GM12864 (cell line): ENCODE results near the gene GRM8.

Experiments used
- DNase-seq: peaks from one replicate; pipeline ENCODE4 v3.0.0-alpha.2; 2011; ENCODE audit warnings: low read depth
- H3K4me3 ChIP-seq: 2 replicates; pipeline ENCODE4 v1.5.1; 2011; ENCODE audit warnings: mild to moderate bottlenecking, low read depth, low read length, control low read depth
- CTCF ChIP-seq: IDR thresholded peaks from 2 replicates; pipeline ENCODE4 v1.5.1; 2011; ENCODE audit warnings: low read depth, mild to moderate bottlenecking, moderate library complexity, low read length, control low read depth, inconsistent platforms; ENCODE audit errors: missing control alignments

The GRM8 gene

DNA sequence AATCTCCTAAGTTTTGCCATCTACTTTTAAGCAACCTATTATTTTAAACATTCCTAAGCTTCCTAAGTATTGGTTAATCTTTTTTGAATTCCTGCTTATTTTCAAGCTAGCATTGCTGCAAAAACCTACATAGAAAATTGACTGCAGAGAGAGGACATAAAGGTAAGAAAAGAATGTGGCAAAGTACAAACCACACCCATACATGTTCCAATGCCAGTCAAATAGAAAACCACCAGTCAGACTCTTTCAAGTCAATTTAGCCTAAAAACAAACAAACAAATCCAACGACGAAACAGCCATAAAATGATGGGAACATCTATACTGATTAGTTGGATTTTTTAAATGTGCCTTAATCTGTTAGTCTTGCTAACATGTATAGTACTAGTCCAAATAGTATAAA, 804.8 kb downstream of the GRM8 start:
- no peak overlapping the region for H3K4me3 ChIP-seq
- no peak for TF ChIP-seq CTCF
- no peak for DNase-seq

DNA sequence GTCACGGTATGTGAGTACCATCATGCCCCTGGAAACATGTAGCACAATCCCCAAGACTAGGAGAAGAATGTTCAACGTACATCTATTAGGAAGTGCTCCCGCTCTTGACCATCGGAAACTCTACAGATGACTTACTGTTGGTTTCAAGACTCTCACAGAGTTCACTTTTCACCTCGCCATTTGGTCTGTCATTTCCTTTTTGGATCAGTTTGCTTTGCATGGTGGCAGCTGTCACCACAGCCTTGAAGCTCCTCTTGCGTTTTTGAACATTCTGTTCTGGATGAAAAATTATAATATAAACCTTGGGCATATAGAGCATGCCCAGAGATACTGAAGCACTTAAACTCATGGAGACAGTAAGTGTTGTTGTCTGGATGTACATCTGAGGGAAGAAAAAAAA, 806.8 kb downstream of the GRM8 start:
- no peak overlapping the region for H3K4me3 ChIP-seq
- no peak for DNase-seq
- TF ChIP-seq CTCF, result no peak

GRCh38 chr7:126443951-126444350, 808.8 kb downstream of the GRM8 start:
- DNase-seq, result no peak
- TF ChIP-seq CTCF, result no peak
- no peak overlapping the region for H3K4me3 ChIP-seq

- TF ChIP-seq CTCF, result no peak
- no peak overlapping the region for H3K4me3 ChIP-seq
- no peak for DNase-seq
These were observed 809.8 kb downstream of the GRM8 start for GRCh38 chr7:126442908-126443307.

GRCh38 chr7:126441745-126442144, 811.0 kb downstream of the GRM8 start:
- no peak for TF ChIP-seq CTCF
- no peak overlapping the region for H3K4me3 ChIP-seq
- DNase-seq, result no peak

DNA sequence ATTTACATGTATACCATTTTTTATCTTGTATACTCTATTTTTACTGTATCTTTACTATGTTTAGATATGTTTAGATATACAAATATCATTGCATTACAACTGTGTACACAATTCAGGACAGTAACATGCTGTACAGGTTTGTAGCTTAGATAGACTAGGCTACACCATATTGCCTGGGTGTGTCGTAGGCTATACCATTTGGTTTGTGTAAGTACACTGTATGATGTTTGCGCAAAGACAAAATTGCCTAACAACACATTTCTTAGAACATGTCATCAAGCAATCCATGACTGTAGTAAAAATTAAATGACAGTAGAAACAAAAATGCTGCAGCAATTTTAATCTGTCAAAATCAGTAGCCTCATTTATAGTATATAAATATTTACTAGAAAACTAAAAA, 812.2 kb downstream of the GRM8 start:
- DNase-seq, result no peak
- no peak overlapping the region for H3K4me3 ChIP-seq
- TF ChIP-seq CTCF, result no peak

- TF ChIP-seq CTCF, result no peak
- no peak overlapping the region for H3K4me3 ChIP-seq
- DNase-seq, result no peak
These were observed 816.4 kb downstream of the GRM8 start for GRCh38 chr7:126436213-126436868.
